HG03469 (cell line): ENCODE data around the gene TANGO6.
"Not testable (repeated sequence)": the region's sequence is repeated elsewhere in the genome, so short reads cannot be mapped to it uniquely, and the experiment has no call there.

Experiments
- ATAC-seq: cut with Tn5 transposase; IDR thresholded peaks from one replicate; pipeline ENCODE4 v1.9.1; 2021; ENCODE audit warnings: mild to moderate bottlenecking, moderate library complexity, moderate number of reproducible peaks; ENCODE audit not compliant: unreplicated experiment

The TANGO6 gene

GRCh38 chr16:68843482-68844210 is at the start of gene TANGO6:
TANGO6 (plus strand) TSS chr16:68843531; CDS start chr16:68843618, 87 bp downstream.
- peak; percentile 60 for ATAC-seq

GRCh38 chr16:68798398-68798797 is 44.9 kb upstream of the TANGO6 start:
- ATAC-seq, result no peak

- no peak for ATAC-seq
Observed at GRCh38 chr16:68800257-68800875, 43.0 kb upstream of the TANGO6 start.

GRCh38 chr16:68802190-68802589 is 41.1 kb upstream of the TANGO6 start:
- no peak for ATAC-seq

- no peak for ATAC-seq
Observed at GRCh38 chr16:68806422-68806821, 36.9 kb upstream of the TANGO6 start.

GRCh38 chr16:68806981-68807380 is 36.4 kb upstream of the TANGO6 start:
- ATAC-seq, result no peak

GRCh38 chr16:68814516-68814915 is 28.8 kb upstream of the TANGO6 start:
- ATAC-seq, result no peak

GRCh38 chr16:68823401-68824135 is 19.8 kb upstream of the TANGO6 start:
- ATAC-seq, result no peak

GRCh38 chr16:68825427-68825826 is 17.9 kb upstream of the TANGO6 start:
- ATAC-seq, result no peak

- ATAC-seq, result no peak
Observed at GRCh38 chr16:68826652-68827051, 16.7 kb upstream of the TANGO6 start.

- no peak for ATAC-seq
Observed at GRCh38 chr16:68833251-68833650, 10.1 kb upstream of the TANGO6 start.

- ATAC-seq, result no peak
Observed at GRCh38 chr16:68834550-68834949, 8.8 kb upstream of the TANGO6 start.

GRCh38 chr16:68835970-68836369 is 7.4 kb upstream of the TANGO6 start:
- ATAC-seq, result no peak

GRCh38 chr16:68839831-68840230 is 3.5 kb upstream of the TANGO6 start:
- ATAC-seq, result no peak

GRCh38 chr16:68842964-68843481 is 308 bp upstream of the TANGO6 start:
- not testable (repeated sequence) for ATAC-seq

- no peak for ATAC-seq
Observed at GRCh38 chr16:68844211-68844564, 857 bp downstream of the TANGO6 start.

- no peak for ATAC-seq
Observed at GRCh38 chr16:68848786-68849185, 5.5 kb downstream of the TANGO6 start.

GRCh38 chr16:68850481-68850880 is 7.2 kb downstream of the TANGO6 start:
- no peak for ATAC-seq

GRCh38 chr16:68851601-68852000 is 8.3 kb downstream of the TANGO6 start:
- ATAC-seq, result no peak

GRCh38 chr16:68857479-68857878 is 14.1 kb downstream of the TANGO6 start:
- ATAC-seq, result no peak

- no peak for ATAC-seq
Observed at GRCh38 chr16:68859828-68860227, 16.5 kb downstream of the TANGO6 start.
